ENCODE measurements around the gene SUMO4.
"Not testable (repeated sequence)": the region's sequence is repeated elsewhere in the genome, so short reads cannot be mapped to it uniquely, and the experiment has no call there.

Gene SUMO4

GRCh38 chr6:149443411-149444181 is 43.5 kb downstream of the SUMO4 start:
- no peak for TF ChIP-seq CTCF (IDR thresholded peaks at IDR 0.05; ENCODE audit: poor library complexity, severe bottlenecking)
- DNase-seq (ENCODE audit: low spot score): no peak
- Histone ChIP-seq H3K36me3 (ENCODE audit: low read depth) (no peaks in the 10 kb centered on the region), H3K4me1 (ENCODE audit: insufficient read depth, poor library complexity, severe bottlenecking) (no peaks in the 10 kb centered on the region), H3K27me3 (ENCODE audit: insufficient read depth, poor library complexity, severe bottlenecking) (no peaks in the 10 kb centered on the region), H3K4me3 (ENCODE audit: severe bottlenecking) (no peak overlapping the region), H3K9me3 (ENCODE audit: severe bottlenecking) (no peaks in the 10 kb centered on the region), H3K27ac (ENCODE audit: poor library complexity, severe bottlenecking) (no peak overlapping the region)
- no peak for ATAC-seq (ENCODE audit: low read depth)

GRCh38 chr6:149444360-149445094 is 44.5 kb downstream of the SUMO4 start:
- not testable (repeated sequence) for H3K4me3 ChIP-seq (ENCODE audit: severe bottlenecking); H3K27ac ChIP-seq (ENCODE audit: poor library complexity, severe bottlenecking); H3K9me3 ChIP-seq (ENCODE audit: severe bottlenecking); DNase-seq (ENCODE audit: low spot score); H3K4me1 ChIP-seq (ENCODE audit: insufficient read depth, poor library complexity, severe bottlenecking); ATAC-seq (ENCODE audit: low read depth); H3K27me3 ChIP-seq (ENCODE audit: insufficient read depth, poor library complexity, severe bottlenecking); H3K36me3 ChIP-seq (ENCODE audit: low read depth)

GRCh38 chr6:149445095-149445466 is 45.0 kb downstream of the SUMO4 start:
- H3K4me1 ChIP-seq (ENCODE audit: insufficient read depth, poor library complexity, severe bottlenecking): no peaks in the 10 kb centered on the region
- ATAC-seq (ENCODE audit: low read depth) (no peak), DNase-seq (ENCODE audit: low spot score) (no peak)
- no peak overlapping the region for H3K27ac ChIP-seq (ENCODE audit: poor library complexity, severe bottlenecking)
- H3K36me3 ChIP-seq (ENCODE audit: low read depth): no peaks in the 10 kb centered on the region
- TF ChIP-seq CTCF (IDR thresholded peaks at IDR 0.05; ENCODE audit: poor library complexity, severe bottlenecking): no peak
- H3K9me3 ChIP-seq (ENCODE audit: severe bottlenecking): no peaks in the 10 kb centered on the region
- H3K4me3 ChIP-seq (ENCODE audit: severe bottlenecking): no peak overlapping the region
- no peaks in the 10 kb centered on the region for H3K27me3 ChIP-seq (ENCODE audit: insufficient read depth, poor library complexity, severe bottlenecking)

GRCh38 chr6:149445573-149445972 is 45.5 kb downstream of the SUMO4 start:
- no peak for ATAC-seq (ENCODE audit: low read depth)
- TF ChIP-seq CTCF (IDR thresholded peaks at IDR 0.05; ENCODE audit: poor library complexity, severe bottlenecking): no peak

GRCh38 chr6:149446791-149447376 is 46.8 kb downstream of the SUMO4 start:
- H3K4me1 ChIP-seq (ENCODE audit: insufficient read depth, poor library complexity, severe bottlenecking): no peaks in the 10 kb centered on the region
- H3K27me3 ChIP-seq (ENCODE audit: insufficient read depth, poor library complexity, severe bottlenecking): peaks cover 3% of the 10 kb centered on the region
- no peak overlapping the region for H3K27ac ChIP-seq (ENCODE audit: poor library complexity, severe bottlenecking)
- no peak overlapping the region for H3K4me3 ChIP-seq (ENCODE audit: severe bottlenecking)
- TF ChIP-seq CTCF (IDR thresholded peaks at IDR 0.05; ENCODE audit: poor library complexity, severe bottlenecking): no peak
- no peaks in the 10 kb centered on the region for H3K9me3 ChIP-seq (ENCODE audit: severe bottlenecking)
- no peak for DNase-seq (ENCODE audit: low spot score)
- H3K36me3 ChIP-seq (ENCODE audit: low read depth): no peaks in the 10 kb centered on the region
- ATAC-seq (ENCODE audit: low read depth): no peak

More at GRCh38 chr6:149445573-149445972, 45.5 kb downstream of the SUMO4 start:
- no peak overlapping the region for H3K4me3 ChIP-seq (ENCODE audit: severe bottlenecking)
- H3K4me1 ChIP-seq (ENCODE audit: insufficient read depth, poor library complexity, severe bottlenecking): no peaks in the 10 kb centered on the region
- H3K36me3 ChIP-seq (ENCODE audit: low read depth): no peaks in the 10 kb centered on the region
- H3K27me3 ChIP-seq (ENCODE audit: insufficient read depth, poor library complexity, severe bottlenecking): peaks cover under 1% of the 10 kb centered on the region
- no peak overlapping the region for H3K27ac ChIP-seq (ENCODE audit: poor library complexity, severe bottlenecking)
- no peak for DNase-seq (ENCODE audit: low spot score)
- H3K9me3 ChIP-seq (ENCODE audit: severe bottlenecking): no peaks in the 10 kb centered on the region

All from RWPE2 (cell line).